Measurements from ENCODE around the gene SNX14.
"Not testable (repeated sequence)": the region's sequence is repeated elsewhere in the genome, so short reads cannot be mapped to it uniquely, and the experiment has no call there.

GRCh38 chr6:85631117-85631516 lies 37.5 kb upstream of the SNX14 start:
- TF ChIP-seq CTCF (conservative IDR thresholded peaks at IDR 0.05; ENCODE audit: low read depth, low read length); EZH2phosphoT487 (IDR thresholded peaks at IDR 0.05; ENCODE audit: borderline replicate concordance, low read length); EZH2 (IDR thresholded peaks at IDR 0.05; ENCODE audit: low read length, unreplicated experiment): not testable (repeated sequence)

Measured in PC-3 (cell line).